HEK293T (cell line): ENCODE results near the gene PIK3IP1.

ENCODE experiments used
- CTCF ChIA-PET: fragments of 350-600 bp; formaldehyde crosslinking; extraction: SDS; loops from one replicate; lab custom pipeline; 2021; ENCODE audit warnings: antibody characterized with exemption, inconsistent platforms; lab: Yijun Ruan, JAX
- POLR2A ChIA-PET: fragments of 350-600 bp; formaldehyde crosslinking; extraction: SDS; loops from one replicate; lab custom pipeline; 2020; ENCODE audit warnings: antibody characterized with exemption, inconsistent platforms; lab: Yijun Ruan, JAX
- DNase-seq: peaks from one replicate; pipeline ENCODE4 v3.0.0; 2012; ENCODE audit warnings: mixed read lengths; ENCODE audit errors: extremely low spot score
- ARNT ChIP-seq: fragments of 450-650 bp; IDR thresholded peaks from 2 replicates; pipeline ENCODE4 v1.6.1; 2017; ENCODE audit warnings: mild to moderate bottlenecking
- BHLHE40 ChIP-seq: fragments of 450-650 bp; IDR thresholded peaks from 2 replicates; pipeline ENCODE4 v1.6.1; 2016; ENCODE audit warnings: mild to moderate bottlenecking, moderate library complexity, borderline replicate concordance
- CTBP1 ChIP-seq: fragments of 450-650 bp; IDR thresholded peaks from 2 replicates; pipeline ENCODE4 v1.6.1; 2016; ENCODE audit warnings: borderline replicate concordance
- ELF4 ChIP-seq: fragments of 450-650 bp; IDR thresholded peaks from 2 replicates; pipeline ENCODE4 v1.6.1; 2017; ENCODE audit warnings: antibody characterized with exemption
- FOXA1 ChIP-seq: fragments of 450-650 bp; IDR thresholded peaks from 2 replicates; pipeline ENCODE4 v1.6.1; 2016; ENCODE audit warnings: mild to moderate bottlenecking
- FOXK2 ChIP-seq: fragments of 450-650 bp; IDR thresholded peaks from 2 replicates; pipeline ENCODE4 v1.6.1; 2016; ENCODE audit warnings: mild to moderate bottlenecking
- FOXM1 ChIP-seq: fragments of 450-650 bp; IDR thresholded peaks from 2 replicates; pipeline ENCODE4 v1.6.1; 2017; ENCODE audit warnings: mild to moderate bottlenecking, borderline replicate concordance
- HDGF ChIP-seq: fragments of 450-650 bp; IDR thresholded peaks from 2 replicates; pipeline ENCODE4 v1.6.1; 2017; ENCODE audit warnings: antibody characterized with exemption, borderline replicate concordance
- L3MBTL2 ChIP-seq: fragments of 450-650 bp; conservative IDR thresholded peaks from 2 replicates; pipeline ENCODE4 v1.6.1; 2016; ENCODE audit warnings: mild to moderate bottlenecking
- LEF1 ChIP-seq: fragments of 450-650 bp; IDR thresholded peaks from 2 replicates; pipeline ENCODE4 v1.6.1; 2017; ENCODE audit warnings: mild to moderate bottlenecking, borderline replicate concordance
- NFRKB ChIP-seq: fragments of 450-650 bp; IDR thresholded peaks from 2 replicates; pipeline ENCODE4 v1.6.1; 2016; ENCODE audit warnings: mild to moderate bottlenecking, moderate library complexity
- SP1 ChIP-seq: fragments of 450-650 bp; IDR thresholded peaks from 2 replicates; pipeline ENCODE4 v1.6.1; 2017
- SUZ12 ChIP-seq: fragments of 450-650 bp; IDR thresholded peaks from 2 replicates; pipeline ENCODE4 v1.6.1; 2016; ENCODE audit warnings: mild to moderate bottlenecking
- TARDBP ChIP-seq: fragments of 450-650 bp; IDR thresholded peaks from 2 replicates; pipeline ENCODE4 v1.6.1; 2016
- ZNF384 ChIP-seq: fragments of 450-650 bp; IDR thresholded peaks from 2 replicates; pipeline ENCODE4 v1.6.1; 2016
- TF ChIP-seq, protein P1 (sequence below): fragments of 450-650 bp; IDR thresholded peaks from 2 replicates; pipeline ENCODE4 v1.6.1; 2016

The PIK3IP1 gene

DNA sequence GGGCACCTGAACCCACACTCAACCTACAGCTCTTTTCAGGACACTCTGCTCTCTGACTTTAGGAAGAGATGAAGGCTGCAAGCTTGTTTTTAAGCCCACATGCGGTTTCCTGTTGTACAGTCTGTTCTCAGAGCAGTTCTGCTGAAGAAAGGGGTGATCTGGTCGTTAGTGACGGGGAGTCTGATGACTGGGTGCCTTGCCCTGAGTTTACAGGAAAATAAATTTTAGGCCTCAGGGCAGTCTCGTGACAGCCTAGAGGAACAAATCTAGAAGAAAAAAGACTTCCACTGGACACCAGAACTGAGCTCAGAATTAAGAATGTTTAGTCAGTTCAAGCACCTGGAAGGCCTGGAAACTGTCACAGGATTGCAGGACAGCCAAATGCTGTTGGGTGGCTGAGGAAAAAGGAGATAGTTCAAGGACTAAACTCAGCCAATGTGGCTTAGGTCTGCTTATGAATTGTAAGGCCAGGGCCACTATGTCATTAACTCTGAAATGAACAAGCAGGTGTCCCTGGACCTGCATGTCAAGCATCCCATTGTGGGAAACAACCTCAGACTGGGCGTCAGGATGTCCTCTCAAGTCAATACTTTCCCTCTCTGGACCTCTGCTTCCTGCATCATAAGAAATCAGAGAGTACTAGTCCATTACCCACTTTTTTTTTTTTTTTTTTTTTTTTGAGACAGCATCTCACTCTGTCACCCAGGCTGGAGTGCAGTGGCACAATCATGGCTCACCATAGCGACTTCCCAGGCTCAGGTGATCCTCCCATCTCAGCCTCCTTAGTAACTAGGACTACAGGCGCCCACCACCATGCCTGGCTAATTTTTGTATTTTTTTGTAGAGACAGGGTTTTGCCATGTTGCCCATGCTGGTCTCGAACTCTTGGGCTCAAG lies 5.7 kb downstream of the PIK3IP1 start:
- POLR2A ChIA-PET, result no interaction called here
- no peak for DNase-seq
- CTCF ChIA-PET, result interaction anchor here (0.5 kb wide), 1 partner anchor 177 kb away, joined by 4 read pairs; no protein-coding TSS in a partner anchor
- TF ChIP-seq BHLHE40 (no peak), HDGF (no peak), NFRKB (no peak), SUZ12 (no peak), FOXM1 (no peak), SP1 (no peak), FOXA1 (no peak), ZNF384 (no peak), L3MBTL2 (no peak), ELF4 (no peak)
- TF ChIP-seq, protein P1, sequence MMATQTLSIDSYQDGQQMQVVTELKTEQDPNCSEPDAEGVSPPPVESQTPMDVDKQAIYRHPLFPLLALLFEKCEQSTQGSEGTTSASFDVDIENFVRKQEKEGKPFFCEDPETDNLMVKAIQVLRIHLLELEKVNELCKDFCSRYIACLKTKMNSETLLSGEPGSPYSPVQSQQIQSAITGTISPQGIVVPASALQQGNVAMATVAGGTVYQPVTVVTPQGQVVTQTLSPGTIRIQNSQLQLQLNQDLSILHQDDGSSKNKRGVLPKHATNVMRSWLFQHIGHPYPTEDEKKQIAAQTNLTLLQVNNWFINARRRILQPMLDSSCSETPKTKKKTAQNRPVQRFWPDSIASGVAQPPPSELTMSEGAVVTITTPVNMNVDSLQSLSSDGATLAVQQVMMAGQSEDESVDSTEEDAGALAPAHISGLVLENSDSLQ, result no peak

GRCh38 chr22:31284281-31285155 lies 7.8 kb downstream of the PIK3IP1 start:
- DNase-seq, result no peak
- POLR2A ChIA-PET, result interaction anchor here (0.6 kb wide), 1 partner anchor 177 kb away, joined by 4 read pairs; no protein-coding TSS in a partner anchor
- CTCF ChIA-PET, result interaction anchor here (0.6 to 1.4 kb wide), 2 partner anchors 12 to 64 kb away, joined by 3 to 6 read pairs; no protein-coding TSS in a partner anchor
- TF ChIP-seq ARNT (no peak), BHLHE40 (no peak), HDGF (no peak), FOXM1 (no peak), CTBP1 (no peak), TARDBP (no peak), ELF4 (no peak), SP1 (no peak), L3MBTL2 (no peak)
- TF ChIP-seq, protein P1, result no peak

DNA sequence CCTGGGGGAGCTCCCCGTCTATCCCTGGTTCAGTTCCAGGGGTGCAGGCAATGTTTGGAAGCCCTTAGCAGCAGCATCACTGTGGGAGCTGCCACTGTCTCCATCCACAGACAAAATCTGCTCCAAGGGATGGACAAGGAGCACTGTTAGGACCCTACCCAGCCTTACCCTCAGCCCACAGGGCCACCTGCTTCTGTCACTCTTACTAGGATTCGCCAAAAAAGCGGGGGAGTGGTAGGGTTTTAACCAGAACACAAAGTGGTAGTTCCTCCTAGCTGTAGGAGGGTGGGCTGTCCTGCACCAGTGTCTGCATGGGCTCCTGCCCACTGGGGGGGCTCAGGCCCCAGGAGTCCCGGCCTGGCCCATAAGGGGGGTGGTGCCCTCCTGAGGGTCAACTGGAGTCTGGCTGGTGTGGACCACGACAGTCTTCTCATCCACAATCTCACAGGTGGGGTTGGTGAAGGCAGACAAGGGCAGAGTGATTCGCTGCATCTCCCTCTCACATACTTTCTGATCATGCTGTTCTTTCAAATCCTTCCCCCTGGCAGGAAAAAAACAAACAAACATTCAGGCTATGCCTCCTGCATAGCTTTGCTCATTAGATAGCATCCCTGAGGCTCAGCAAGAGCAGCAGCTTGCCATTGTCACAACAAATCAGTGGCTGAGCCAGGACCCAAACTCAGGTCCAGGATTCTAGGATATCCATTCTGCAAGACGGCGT lies 9.4 kb downstream of the PIK3IP1 start:
- DNase-seq, result no peak
- ChIA-PET CTCF (interaction anchor here (1.2 to 1.9 kb wide), 2 partner anchors 10 to 13 kb away, joined by 3 to 6 read pairs; no protein-coding TSS in a partner anchor), POLR2A (interaction anchor here (2.4 kb wide), 1 partner anchor 9 kb away, joined by 9 read pairs; the partner anchor contains the start of gene PIK3IP1)
- TF ChIP-seq CTBP1, result no peak
- no peak for TF ChIP-seq LEF1
- TF ChIP-seq TARDBP, result no peak
- TF ChIP-seq FOXA1, result no peak
- TF ChIP-seq BHLHE40, result no peak
- TF ChIP-seq, protein P1, result no peak
- no peak for TF ChIP-seq L3MBTL2
- TF ChIP-seq SUZ12, result no peak
- no peak for TF ChIP-seq ELF4

DNA sequence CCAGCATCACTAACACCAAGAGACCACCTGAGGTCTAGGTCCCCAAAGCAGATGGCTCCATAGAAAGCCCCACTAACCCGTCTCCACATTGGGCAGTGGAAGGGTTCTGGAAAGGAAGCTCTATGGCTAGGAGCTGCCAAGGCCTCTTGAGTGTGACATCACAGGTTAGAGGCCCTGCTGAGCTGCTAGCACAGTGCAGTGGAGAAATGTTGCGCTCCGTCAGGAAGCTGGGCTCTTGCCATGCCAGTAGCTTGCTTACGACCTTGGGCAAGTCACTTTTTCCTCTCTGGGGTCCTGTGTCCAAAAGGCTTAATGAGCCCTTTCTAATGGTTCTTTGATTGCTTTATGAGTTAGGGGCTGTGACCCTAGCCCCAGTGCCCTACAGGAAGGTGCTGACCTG lies 10.6 kb downstream of the PIK3IP1 start:
- TF ChIP-seq, protein P1, result no peak
- TF ChIP-seq L3MBTL2 (no peak), ARNT (no peak), BHLHE40 (no peak), ZNF384 (no peak), HDGF (no peak), CTBP1 (no peak), NFRKB (no peak), TARDBP (no peak), SUZ12 (no peak), SP1 (no peak), FOXA1 (no peak), FOXK2 (no peak), ELF4 (no peak), FOXM1 (no peak), LEF1 (no peak)
- CTCF ChIA-PET, result interaction anchor here (1.2 to 1.9 kb wide), 2 partner anchors 9 to 14 kb away, joined by 3 to 6 read pairs; no protein-coding TSS in a partner anchor
- no peak for DNase-seq
- POLR2A ChIA-PET, result interaction anchor here (0.5 to 2.4 kb wide), 3 partner anchors 9 to 301 kb away, joined by 4 to 9 read pairs (median 5); partner anchors contain the start of gene PIK3IP1
